ENCODE results near the gene HPSE2.

The HPSE2 gene

DNA sequence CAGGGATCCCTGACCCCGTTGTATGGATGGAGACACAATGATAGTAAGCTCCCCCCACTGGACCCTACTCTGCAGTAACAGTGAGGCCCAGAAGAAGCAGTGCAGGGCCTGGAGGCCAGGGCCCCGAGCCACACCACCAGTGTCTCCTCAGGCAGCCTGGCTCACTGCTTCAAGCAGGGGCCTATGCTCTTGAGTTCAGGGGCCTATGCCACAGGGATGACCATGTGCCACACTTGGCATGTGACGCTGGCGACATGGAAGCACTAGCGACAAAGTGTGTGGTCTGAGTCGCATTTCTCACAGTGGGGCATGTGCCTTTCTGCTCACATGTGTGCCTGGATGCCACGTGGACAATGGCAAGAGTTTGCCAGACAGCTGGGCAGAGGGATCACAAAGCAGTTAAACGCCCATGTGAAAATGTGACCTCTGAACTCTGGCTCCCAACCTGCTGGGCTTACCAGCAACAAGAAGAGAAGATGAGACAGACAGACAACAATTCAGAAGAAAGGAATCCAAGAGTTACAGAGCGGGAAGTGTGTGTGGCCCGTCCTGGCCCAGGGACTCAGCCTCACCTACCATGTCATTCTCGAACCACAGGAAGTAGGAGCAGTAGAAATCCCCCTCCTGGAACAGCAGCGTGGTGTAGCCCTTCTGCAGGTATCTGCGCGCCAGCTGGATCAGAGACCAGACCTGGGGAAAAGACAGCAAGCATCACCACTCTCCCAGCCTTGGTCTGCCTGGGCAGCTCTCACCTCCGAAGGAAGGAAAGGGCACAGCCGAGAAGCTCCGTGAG lies 816.0 kb downstream of the HPSE2 start:
- Histone ChIP-seq H2BK120ac (ENCODE audit: low read depth, low read length) (no peak overlapping the region), H2BK15ac (replicated peaks; ENCODE audit: low read depth) (no peak overlapping the region), H3K4me1 (ENCODE audit: control insufficient read depth, low read depth, low read length) (peaks cover 3% of the 10 kb centered on the region), H3K23ac (ENCODE audit: low read length) (no peak overlapping the region), H3K4me2 (ENCODE audit: low read length) (no peak overlapping the region), H3K18ac (ENCODE audit: low read length) (no peak overlapping the region), H3K27ac (ENCODE audit: low read depth, low read length) (no peak overlapping the region), H4K8ac (ENCODE audit: low read depth, low read length) (no peak overlapping the region), H2BK5ac (ENCODE audit: low read length) (no peak overlapping the region), H3K79me1 (ENCODE audit: low read length) (no peaks in the 10 kb centered on the region), H3K4ac (ENCODE audit: low read depth, low read length) (no peak overlapping the region), H3K79me2 (ENCODE audit: control insufficient read depth, insufficient read depth, low read length) (no peaks in the 10 kb centered on the region), H3K56ac (ENCODE audit: low read length) (no peak overlapping the region), H4K5ac (ENCODE audit: low read length) (no peak overlapping the region), H3K4me3 (ENCODE audit: low read length) (no peak overlapping the region), H2AK5ac (ENCODE audit: low read length) (no peak overlapping the region), H3K9ac (ENCODE audit: low read length) (no peak overlapping the region), H3K36me3 (ENCODE audit: control insufficient read depth, insufficient read depth, low read length) (no peaks in the 10 kb centered on the region), H3K27me3 (ENCODE audit: insufficient read depth, low read length, poor library complexity) (no peaks in the 10 kb centered on the region)
- DNase-seq: no peak
- WGBS (ENCODE audit: extremely low coverage, insufficient coverage, low lambda C conversion rate): no CpG with 5 or more reads among the region's 17 CpGs

GRCh38 chr10:98418665-98419468 lies 816.8 kb downstream of the HPSE2 start:
- no peak overlapping the region for H3K27ac ChIP-seq (ENCODE audit: low read depth, low read length)
- no peaks in the 10 kb centered on the region for H3K36me3 ChIP-seq (ENCODE audit: control insufficient read depth, insufficient read depth, low read length)
- H2BK5ac ChIP-seq (ENCODE audit: low read length): no peak overlapping the region
- no CpG with 5 or more reads among the region's 18 CpGs for WGBS (ENCODE audit: extremely low coverage, insufficient coverage, low lambda C conversion rate)
- H2AK5ac ChIP-seq (ENCODE audit: low read length): no peak overlapping the region
- H3K18ac ChIP-seq (ENCODE audit: low read length): no peak overlapping the region
- no peak overlapping the region for H3K4me3 ChIP-seq (ENCODE audit: low read length)
- H3K4me1 ChIP-seq (ENCODE audit: control insufficient read depth, low read depth, low read length): peaks cover 6% of the 10 kb centered on the region
- no peak overlapping the region for H3K4me2 ChIP-seq (ENCODE audit: low read length)
- no peak overlapping the region for H3K23ac ChIP-seq (ENCODE audit: low read length)
- no peak for DNase-seq
- no peak overlapping the region for H3K4ac ChIP-seq (ENCODE audit: low read depth, low read length)
- no peak overlapping the region for H2BK15ac ChIP-seq (replicated peaks; ENCODE audit: low read depth)
- H3K56ac ChIP-seq (ENCODE audit: low read length): no peak overlapping the region
- H3K9ac ChIP-seq (ENCODE audit: low read length): no peak overlapping the region
- H4K5ac ChIP-seq (ENCODE audit: low read length): no peak overlapping the region
- H3K79me2 ChIP-seq (ENCODE audit: control insufficient read depth, insufficient read depth, low read length): no peaks in the 10 kb centered on the region
- no peak overlapping the region for H4K8ac ChIP-seq (ENCODE audit: low read depth, low read length)
- no peaks in the 10 kb centered on the region for H3K79me1 ChIP-seq (ENCODE audit: low read length)
- H3K27me3 ChIP-seq (ENCODE audit: insufficient read depth, low read length, poor library complexity): no peaks in the 10 kb centered on the region
- no peak overlapping the region for H2BK120ac ChIP-seq (ENCODE audit: low read depth, low read length)

- Histone ChIP-seq H2BK120ac (ENCODE audit: low read depth, low read length) (no peak overlapping the region), H3K4me2 (ENCODE audit: low read length) (no peak overlapping the region), H4K5ac (ENCODE audit: low read length) (no peak overlapping the region), H3K18ac (ENCODE audit: low read length) (no peak overlapping the region), H3K4ac (ENCODE audit: low read depth, low read length) (no peak overlapping the region), H3K27ac (ENCODE audit: low read depth, low read length) (no peak overlapping the region), H3K9ac (ENCODE audit: low read length) (no peak overlapping the region), H3K4me3 (ENCODE audit: low read length) (no peak overlapping the region), H3K27me3 (ENCODE audit: insufficient read depth, low read length, poor library complexity) (no peaks in the 10 kb centered on the region), H3K79me1 (ENCODE audit: low read length) (no peaks in the 10 kb centered on the region), H4K8ac (ENCODE audit: low read depth, low read length) (no peak overlapping the region), H2BK15ac (replicated peaks; ENCODE audit: low read depth) (no peak overlapping the region), H2AK5ac (ENCODE audit: low read length) (no peak overlapping the region), H3K23ac (ENCODE audit: low read length) (no peak overlapping the region), H3K4me1 (ENCODE audit: control insufficient read depth, low read depth, low read length) (peaks cover 6% of the 10 kb centered on the region), H3K36me3 (ENCODE audit: control insufficient read depth, insufficient read depth, low read length) (no peaks in the 10 kb centered on the region), H2BK5ac (ENCODE audit: low read length) (no peak overlapping the region), H3K79me2 (ENCODE audit: control insufficient read depth, insufficient read depth, low read length) (no peaks in the 10 kb centered on the region), H3K56ac (ENCODE audit: low read length) (no peak overlapping the region)
- WGBS (ENCODE audit: extremely low coverage, insufficient coverage, low lambda C conversion rate): no CpG with 5 or more reads among the region's 21 CpGs
- DNase-seq: no peak
Measured at GRCh38 chr10:98417973-98418664, 817.5 kb downstream of the HPSE2 start.

GRCh38 chr10:98417481-98417959 lies 818.1 kb downstream of the HPSE2 start:
- Histone ChIP-seq H3K4ac (ENCODE audit: low read depth, low read length) (no peak overlapping the region), H2BK120ac (ENCODE audit: low read depth, low read length) (no peak overlapping the region), H3K27me3 (ENCODE audit: insufficient read depth, low read length, poor library complexity) (no peaks in the 10 kb centered on the region), H3K27ac (ENCODE audit: low read depth, low read length) (no peak overlapping the region), H3K79me2 (ENCODE audit: control insufficient read depth, insufficient read depth, low read length) (no peaks in the 10 kb centered on the region), H3K56ac (ENCODE audit: low read length) (no peak overlapping the region), H2BK15ac (replicated peaks; ENCODE audit: low read depth) (no peak overlapping the region), H4K5ac (ENCODE audit: low read length) (no peak overlapping the region), H3K4me1 (ENCODE audit: control insufficient read depth, low read depth, low read length) (peaks cover 6% of the 10 kb centered on the region), H3K79me1 (ENCODE audit: low read length) (no peaks in the 10 kb centered on the region), H3K4me2 (ENCODE audit: low read length) (no peak overlapping the region), H3K4me3 (ENCODE audit: low read length) (no peak overlapping the region), H2AK5ac (ENCODE audit: low read length) (no peak overlapping the region), H2BK5ac (ENCODE audit: low read length) (no peak overlapping the region), H3K36me3 (ENCODE audit: control insufficient read depth, insufficient read depth, low read length) (no peaks in the 10 kb centered on the region), H3K18ac (ENCODE audit: low read length) (no peak overlapping the region), H4K8ac (ENCODE audit: low read depth, low read length) (no peak overlapping the region), H3K23ac (ENCODE audit: low read length) (no peak overlapping the region), H3K9ac (ENCODE audit: low read length) (no peak overlapping the region)
- no peak for DNase-seq
- no CpG with 5 or more reads among the region's 19 CpGs for WGBS (ENCODE audit: extremely low coverage, insufficient coverage, low lambda C conversion rate)

DNA sequence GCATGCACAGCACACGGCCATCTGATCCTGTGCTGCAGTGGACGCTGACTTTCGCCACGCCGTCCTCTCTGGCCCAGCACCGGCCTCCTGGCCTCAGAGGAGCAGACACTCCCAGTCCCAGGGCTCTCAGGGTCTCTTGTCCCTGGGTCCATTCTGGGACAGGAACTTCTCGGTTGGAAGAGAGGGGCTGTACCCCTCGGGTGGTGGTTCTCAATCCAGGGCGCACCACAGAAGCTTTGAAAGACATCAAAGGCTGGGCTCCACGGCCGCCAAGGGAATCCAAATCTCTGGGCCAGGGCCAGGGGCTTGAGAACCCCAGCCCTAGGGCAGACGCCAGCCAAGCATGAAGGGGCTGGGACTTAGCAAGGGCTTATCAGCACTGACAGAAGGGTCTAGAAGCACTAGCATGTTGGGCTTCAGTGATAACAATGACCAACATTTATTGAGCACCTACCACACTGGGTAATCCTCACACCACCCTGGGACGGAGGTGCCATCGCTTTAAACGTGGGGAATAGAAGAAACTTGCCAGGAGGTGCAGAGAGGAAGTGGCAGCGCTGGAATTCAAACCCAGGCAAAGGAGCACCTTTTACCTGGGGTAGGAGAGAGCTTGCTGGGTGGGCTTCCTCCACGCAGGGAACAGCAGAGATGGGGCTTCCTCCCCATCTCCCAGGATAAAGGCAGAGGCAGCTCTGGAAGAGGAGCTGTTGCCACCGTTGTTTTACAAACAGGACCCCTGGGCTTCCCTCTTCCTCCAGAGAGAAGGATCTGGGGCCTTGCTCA lies 818.9 kb downstream of the HPSE2 start:
- Histone ChIP-seq H3K4me3 (ENCODE audit: low read length) (no peak overlapping the region), H2BK120ac (ENCODE audit: low read depth, low read length) (no peak overlapping the region), H2AK5ac (ENCODE audit: low read length) (no peak overlapping the region), H3K79me2 (ENCODE audit: control insufficient read depth, insufficient read depth, low read length) (no peaks in the 10 kb centered on the region), H3K4me2 (ENCODE audit: low read length) (no peak overlapping the region), H3K23ac (ENCODE audit: low read length) (no peak overlapping the region), H3K27ac (ENCODE audit: low read depth, low read length) (no peak overlapping the region), H3K4me1 (ENCODE audit: control insufficient read depth, low read depth, low read length) (peaks cover 6% of the 10 kb centered on the region), H2BK5ac (ENCODE audit: low read length) (no peak overlapping the region), H4K5ac (ENCODE audit: low read length) (no peak overlapping the region), H3K18ac (ENCODE audit: low read length) (no peak overlapping the region), H3K36me3 (ENCODE audit: control insufficient read depth, insufficient read depth, low read length) (no peaks in the 10 kb centered on the region), H3K56ac (ENCODE audit: low read length) (no peak overlapping the region), H3K9ac (ENCODE audit: low read length) (no peak overlapping the region), H2BK15ac (replicated peaks; ENCODE audit: low read depth) (no peak overlapping the region), H3K27me3 (ENCODE audit: insufficient read depth, low read length, poor library complexity) (no peaks in the 10 kb centered on the region), H3K4ac (ENCODE audit: low read depth, low read length) (no peak overlapping the region), H4K8ac (ENCODE audit: low read depth, low read length) (no peak overlapping the region), H3K79me1 (ENCODE audit: low read length) (no peaks in the 10 kb centered on the region)
- DNase-seq: no peak
- no CpG with 5 or more reads among the region's 18 CpGs for WGBS (ENCODE audit: extremely low coverage, insufficient coverage, low lambda C conversion rate)

Data from mesendoderm (in vitro differentiated cells).